Measurements from ENCODE around the gene GAS2.

GAS2 gene

GRCh38 chr11:22707119-22707899 is 40.9 kb downstream of the GAS2 start (continued):
- TF ChIP-seq REST (tag by site-specific recombination; IDR thresholded peaks at IDR 0.05) (no peak), ZBTB44 (tag by site-specific recombination; IDR thresholded peaks at IDR 0.05) (no peak)

- H3K4me3 ChIP-seq (ENCODE audit: low read depth, low read length) = no peak overlapping the region
- H3K4me1 ChIP-seq (ENCODE audit: control insufficient read depth, insufficient read depth, low read length) = no peaks in the 10 kb centered on the region
- no peak overlapping the region for H3K27ac ChIP-seq (ENCODE audit: extremely low read depth, low read depth, low read length)
- no peaks in the 10 kb centered on the region for H3K36me3 ChIP-seq (ENCODE audit: control insufficient read depth in 2 of 2, insufficient read depth in 1 of 2, low read length in 2 of 2)
- no peaks in the 10 kb centered on the region for H3K9me3 ChIP-seq (ENCODE audit: control insufficient read depth, insufficient read depth, low read depth, low read length)
- TF ChIP-seq GLI2 (tag by site-specific recombination; IDR thresholded peaks at IDR 0.05; ENCODE audit: borderline replicate concordance, low read depth) (no peak), SP2 (tag by site-specific recombination; IDR thresholded peaks at IDR 0.05) (no peak), ZNF544 (tag by site-specific recombination; IDR thresholded peaks at IDR 0.05) (no peak), ZNF596 (tag by site-specific recombination; IDR thresholded peaks at IDR 0.05) (no peak), TRIM28 (IDR thresholded peaks at IDR 0.05; ENCODE audit: borderline replicate concordance, low read length) (no peak), ZNF529 (tag by site-specific recombination; IDR thresholded peaks at IDR 0.05; ENCODE audit: insufficient replicate concordance) (no peak), ZNF148 (tag by site-specific recombination; IDR thresholded peaks at IDR 0.05; ENCODE audit: borderline replicate concordance) (no peak), PRDM1 (tag by site-specific recombination; IDR thresholded peaks at IDR 0.05) (no peak), INSM2 (tag by site-specific recombination; IDR thresholded peaks at IDR 0.05) (no peak)
- CTCF ChIA-PET = interaction anchor here (0.7 to 0.8 kb wide), 2 partner anchors 18 to 19 kb away, joined by 3 read pairs; no protein-coding TSS in a partner anchor
- POLR2A ChIA-PET = no interaction called here
Observed at GRCh38 chr11:22711071-22711770, 44.8 kb downstream of the GAS2 start.

GRCh38 chr11:22711880-22712279 is 45.5 kb downstream of the GAS2 start:
- ChIA-PET CTCF (interaction anchor here (0.8 kb wide), 1 partner anchor 19 kb away, joined by 3 read pairs; no protein-coding TSS in a partner anchor), POLR2A (no interaction called here)
- no peak overlapping the region for H3K4me3 ChIP-seq (ENCODE audit: low read depth, low read length)
- no peak overlapping the region for H3K27ac ChIP-seq (ENCODE audit: extremely low read depth, low read depth, low read length)
- H3K9me3 ChIP-seq (ENCODE audit: control insufficient read depth, insufficient read depth, low read depth, low read length) = no peaks in the 10 kb centered on the region
- no peaks in the 10 kb centered on the region for H3K4me1 ChIP-seq (ENCODE audit: control insufficient read depth, insufficient read depth, low read length)
- no peaks in the 10 kb centered on the region for H3K36me3 ChIP-seq (ENCODE audit: control insufficient read depth in 2 of 2, insufficient read depth in 1 of 2, low read length in 2 of 2)
- TF ChIP-seq HIC1 (tag by site-specific recombination; IDR thresholded peaks at IDR 0.05) = no peak
- no peak for TF ChIP-seq ZNF707 (tag by site-specific recombination; IDR thresholded peaks at IDR 0.05)
- TF ChIP-seq AEBP2 (tag by site-specific recombination; IDR thresholded peaks at IDR 0.05; ENCODE audit: borderline replicate concordance) = no peak
- TF ChIP-seq ZSCAN4 (tag by site-specific recombination; IDR thresholded peaks at IDR 0.05) = no peak
- TF ChIP-seq ZNF239 (tag by site-specific recombination; IDR thresholded peaks at IDR 0.05) = no peak
